Fibroblast of lung (primary cell): ENCODE data around the gene GFY.

ENCODE experiments used
- EZH2 ChIP-seq: IDR thresholded peaks from 2 replicates; pipeline ENCODE4 v1.5.1; 2012; ENCODE audit warnings: low read length, control low read depth, mild to moderate bottlenecking; ENCODE audit errors: missing control alignments
- TF ChIP-seq, protein P1 (sequence below), 2 donors: IDR thresholded peaks in 1 of 2; conservative IDR thresholded peaks in 1 of 2; 1 replicate in 1 of 2; 2 replicates in 1 of 2; pipeline ENCODE4 v1.5.1; 2011 to 2012; ENCODE audit warnings: low read length in 2 of 2, control low read depth in 1 of 2, inconsistent platforms in 1 of 2, low read depth in 1 of 2, mild to moderate bottlenecking in 1 of 2

DNA sequence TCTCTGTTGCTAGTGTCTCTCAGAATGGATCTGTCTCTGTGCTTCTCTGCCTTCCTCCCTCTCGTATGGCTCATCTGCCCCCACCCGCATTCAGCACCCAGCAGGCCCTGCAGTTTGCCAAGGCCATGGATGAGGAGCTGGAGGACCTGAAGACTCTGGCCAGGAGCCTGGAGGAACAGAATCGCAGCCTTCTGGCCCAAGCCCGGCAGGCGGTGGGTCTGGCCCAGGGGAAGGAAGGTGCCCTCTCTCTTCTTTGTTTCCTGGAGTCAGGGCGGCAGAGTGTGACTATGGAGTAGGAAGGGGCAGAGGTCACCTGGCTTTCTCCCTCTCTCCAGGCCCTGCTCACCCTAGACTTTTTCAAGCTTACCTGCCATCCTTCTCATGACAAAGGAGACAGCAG is 26.3 kb upstream of the GFY start:
- TF ChIP-seq, protein P1, sequence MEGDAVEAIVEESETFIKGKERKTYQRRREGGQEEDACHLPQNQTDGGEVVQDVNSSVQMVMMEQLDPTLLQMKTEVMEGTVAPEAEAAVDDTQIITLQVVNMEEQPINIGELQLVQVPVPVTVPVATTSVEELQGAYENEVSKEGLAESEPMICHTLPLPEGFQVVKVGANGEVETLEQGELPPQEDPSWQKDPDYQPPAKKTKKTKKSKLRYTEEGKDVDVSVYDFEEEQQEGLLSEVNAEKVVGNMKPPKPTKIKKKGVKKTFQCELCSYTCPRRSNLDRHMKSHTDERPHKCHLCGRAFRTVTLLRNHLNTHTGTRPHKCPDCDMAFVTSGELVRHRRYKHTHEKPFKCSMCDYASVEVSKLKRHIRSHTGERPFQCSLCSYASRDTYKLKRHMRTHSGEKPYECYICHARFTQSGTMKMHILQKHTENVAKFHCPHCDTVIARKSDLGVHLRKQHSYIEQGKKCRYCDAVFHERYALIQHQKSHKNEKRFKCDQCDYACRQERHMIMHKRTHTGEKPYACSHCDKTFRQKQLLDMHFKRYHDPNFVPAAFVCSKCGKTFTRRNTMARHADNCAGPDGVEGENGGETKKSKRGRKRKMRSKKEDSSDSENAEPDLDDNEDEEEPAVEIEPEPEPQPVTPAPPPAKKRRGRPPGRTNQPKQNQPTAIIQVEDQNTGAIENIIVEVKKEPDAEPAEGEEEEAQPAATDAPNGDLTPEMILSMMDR (conservative IDR thresholded peaks at IDR 0.05 in 1 of 2, IDR thresholded peaks at IDR 0.05 in 1 of 2; ENCODE audit: low read depth in 1 of 2, low read length in 2 of 2), result no peak
- TF ChIP-seq EZH2, result no peak
